ENCODE data around the gene AKAP13.
A peak's percentile ranks its signal among the peaks of the same experiment; 100 is the strongest.

AKAP13 gene

DNA sequence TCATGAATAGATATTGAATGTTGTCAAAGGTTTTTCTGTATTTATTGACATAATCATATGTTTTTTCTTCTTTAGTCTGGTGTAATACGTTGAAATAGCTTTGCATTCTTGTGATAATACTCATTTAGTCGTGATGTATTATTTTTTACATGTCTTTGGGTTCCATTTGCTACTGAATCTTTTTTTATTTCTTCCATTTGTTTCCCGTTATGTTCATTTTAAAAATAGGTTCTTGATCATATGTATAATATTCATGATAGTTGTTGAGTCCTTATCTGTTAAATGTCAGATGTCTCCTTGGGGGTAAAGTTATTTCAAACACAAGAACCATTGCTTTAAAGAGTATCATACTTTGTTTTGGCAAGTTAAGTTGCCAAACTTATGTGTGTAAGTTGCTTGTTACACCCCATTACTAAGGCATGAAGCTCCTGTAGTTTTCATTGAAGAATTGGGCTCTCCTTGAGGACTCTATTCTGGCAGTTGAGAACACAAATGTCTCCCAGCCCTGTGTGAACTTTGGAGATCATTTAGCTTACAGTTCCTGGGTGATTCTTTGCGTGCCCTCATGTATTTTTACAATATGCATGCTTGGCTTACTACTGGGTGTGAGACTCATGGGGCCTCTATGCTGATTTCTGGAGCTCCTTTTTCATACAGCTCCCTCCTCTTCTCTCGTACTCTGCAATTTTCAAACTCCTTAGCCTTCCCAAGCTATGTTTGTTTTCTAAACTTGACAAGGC is 8.3 kb downstream of the AKAP13 start:
- no peak for TF ChIP-seq CTCF (IDR thresholded peaks at IDR 0.05)
- Mint-ChIP-seq H3K9me3 (peaks cover 11% of the 10 kb centered on the region), H3K36me3 (ENCODE audit: low read depth) (peaks cover 28% of the 10 kb centered on the region), H3K27me3 (ENCODE audit: low read depth, poor library complexity) (no peaks in the 10 kb centered on the region), H3K27ac (no peak overlapping the region), H3K4me1 (peaks cover 24% of the 10 kb centered on the region), H3K4me3 (no peak overlapping the region)
- no peak for DNase-seq

DNA sequence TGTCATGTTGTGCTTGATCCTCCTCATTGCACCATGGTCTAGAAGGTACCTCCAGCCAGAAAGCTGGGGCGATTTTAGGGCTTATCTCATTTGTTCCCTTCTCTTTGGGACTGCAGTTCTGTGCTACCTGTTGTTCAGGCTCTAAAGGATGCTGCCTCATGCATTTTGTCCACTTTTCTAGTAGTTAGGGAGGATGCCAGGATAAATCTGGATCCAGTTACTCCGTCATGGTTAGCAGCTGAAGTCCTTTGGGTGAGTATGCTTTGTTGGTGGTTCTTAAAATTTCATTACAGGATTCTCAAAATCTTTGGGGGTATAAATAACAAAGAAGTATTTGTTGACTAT is 8.9 kb downstream of the AKAP13 start:
- Mint-ChIP-seq H3K36me3 (ENCODE audit: low read depth) (peaks cover 28% of the 10 kb centered on the region), H3K4me1 (peaks cover 24% of the 10 kb centered on the region), H3K9me3 (peaks cover 11% of the 10 kb centered on the region), H3K4me3 (no peak overlapping the region), H3K27ac (no peak overlapping the region), H3K27me3 (ENCODE audit: low read depth, poor library complexity) (no peaks in the 10 kb centered on the region)
- DNase-seq: no peak
- no peak for TF ChIP-seq CTCF (IDR thresholded peaks at IDR 0.05)

GRCh38 chr15:85389772-85390171 is 9.4 kb downstream of the AKAP13 start:
- no peak for DNase-seq
- no peak overlapping the region for H3K27ac Mint-ChIP-seq
- TF ChIP-seq CTCF (IDR thresholded peaks at IDR 0.05): no peak
- H3K9me3 Mint-ChIP-seq: peaks cover 9% of the 10 kb centered on the region
- no peaks in the 10 kb centered on the region for H3K27me3 Mint-ChIP-seq (ENCODE audit: low read depth, poor library complexity)
- H3K4me1 Mint-ChIP-seq: peaks cover 25% of the 10 kb centered on the region
- H3K4me3 Mint-ChIP-seq: no peak overlapping the region
- peaks cover 25% of the 10 kb centered on the region for H3K36me3 Mint-ChIP-seq (ENCODE audit: low read depth)

- Mint-ChIP-seq H3K27me3 (ENCODE audit: low read depth, poor library complexity) (no peaks in the 10 kb centered on the region), H3K36me3 (ENCODE audit: low read depth) (peaks cover 5% of the 10 kb centered on the region), H3K27ac (peak overlapping the region; percentile 44), H3K4me1 (peaks cover 45% of the 10 kb centered on the region), H3K4me3 (peak overlapping the region; percentile 2), H3K9me3 (no peaks in the 10 kb centered on the region)
- no peak for DNase-seq
- TF ChIP-seq CTCF (IDR thresholded peaks at IDR 0.05): no peak
Observed at GRCh38 chr15:85393210-85393609, 12.8 kb downstream of the AKAP13 start.

GRCh38 chr15:85394554-85395333 is 14.3 kb downstream of the AKAP13 start:
- Mint-ChIP-seq H3K27ac (no peak overlapping the region), H3K9me3 (no peaks in the 10 kb centered on the region), H3K4me3 (no peak overlapping the region), H3K4me1 (peaks cover 49% of the 10 kb centered on the region), H3K27me3 (ENCODE audit: low read depth, poor library complexity) (no peaks in the 10 kb centered on the region), H3K36me3 (ENCODE audit: low read depth) (peaks cover 11% of the 10 kb centered on the region)
- no peak for DNase-seq
- TF ChIP-seq CTCF (IDR thresholded peaks at IDR 0.05): no peak

Measured in nephron progenitor cell (in vitro differentiated cells).